ENCODE measurements around the gene ZNF789. TPM values are rescaled to one million over a fixed set of nuclear protein-coding genes. Genes with fewer than 3 reads are reported as not detected.

The ZNF789 gene
- total and polyA plus RNA-seq, 2 donors (not counting 3 experiments of a cell fraction or from before 2014, with no cell fraction given), result 11.6 to 21.6 TPM

- H3K4me1 ChIP-seq (ENCODE audit: control insufficient read depth, extremely low read depth, insufficient read depth, low read length), result peaks cover 9% of the 10 kb centered on the region
- no peak for DNase-seq (ENCODE audit: low read depth, low spot score)
- peaks cover 72% of the 10 kb centered on the region for H3K79me2 ChIP-seq (ENCODE audit: control insufficient read depth, insufficient read depth, low read length)
- no peaks in the 10 kb centered on the region for H3K9me3 ChIP-seq (replicated peaks; ENCODE audit: control insufficient read depth, insufficient read depth, low read length)
- FAIRE-seq, result no peak
- H3K27ac ChIP-seq (ENCODE audit: insufficient read depth, low read depth, low read length), result no peak overlapping the region
- POLR2A ChIA-PET, result no interaction called here
- no peaks in the 10 kb centered on the region for H3K9me1 ChIP-seq (replicated peaks; ENCODE audit: control insufficient read depth, extremely low read depth, insufficient read depth, low read length)
- H3K9ac ChIP-seq (replicated peaks; ENCODE audit: extremely low read depth, insufficient read depth, low read length), result no peak overlapping the region
- BruUV-seq (replicated peaks), result no TSS peak
- intact Hi-C loops (cut with micrococcal nuclease) (no loop called here), dilution Hi-C loops (cut with MboI; ENCODE audit: extremely low pct_ligation_motif_present, low sequenced_read_pairs) (no loop called here)
- no peaks in the 10 kb centered on the region for H3K27me3 ChIP-seq (ENCODE audit: control insufficient read depth in 2 of 2, insufficient read depth in 2 of 2, low read length in 2 of 2)
- H3K4me2 ChIP-seq (ENCODE audit: insufficient read depth, low read length), result no peak overlapping the region
- TF ChIP-seq CTCF (IDR thresholded peaks at IDR 0.05; ENCODE audit: extremely low read depth in 1 of 2, insufficient read depth in 1 of 2, low read depth in 1 of 2, low read length in 2 of 2) (no peak), POLR2AphosphoS5 (IDR thresholded peaks at IDR 0.05; ENCODE audit: insufficient read depth, low read depth, low read length) (no peak), JUN (IDR thresholded peaks at IDR 0.05; ENCODE audit: borderline replicate concordance, insufficient read depth, insufficient read length, low read depth) (no peak), FOS (IDR thresholded peaks at IDR 0.05; ENCODE audit: borderline replicate concordance, insufficient read depth, low read length) (no peak), GATA2 (IDR thresholded peaks at IDR 0.05; ENCODE audit: insufficient read depth, insufficient read length, low read depth, low read length) (no peak), EZH2 (IDR thresholded peaks at IDR 0.05; ENCODE audit: borderline replicate concordance, low read depth, low read length, severe bottlenecking) (no peak), MYC (IDR thresholded peaks at IDR 0.05; ENCODE audit: low read depth, low read length) (no peak), MAX (IDR thresholded peaks at IDR 0.05; ENCODE audit: insufficient read depth, insufficient read length) (no peak), POLR2A (IDR thresholded peaks at IDR 0.05; ENCODE audit: low read depth, low read length) (no peak)
- peaks cover 3 to 36% of the 10 kb centered on the region in 2 experiments for H3K36me3 ChIP-seq (ENCODE audit: control insufficient read depth in 2 of 2, extremely low read depth in 1 of 2, insufficient read depth in 2 of 2, low read length in 2 of 2)
- CTCF ChIA-PET, result interaction anchor here (1.1 to 2.3 kb wide), 2 partner anchors 14 to 156 kb away, joined by 4 to 8 read pairs; partner anchors contain the start of gene ZSCAN25
- no peak overlapping the region for H3K4me3 ChIP-seq (replicated peaks in 1 of 3; ENCODE audit: insufficient read depth in 1 of 3, low read depth in 1 of 3, low read length in 3 of 3)
- H2AFZ ChIP-seq (ENCODE audit: low read depth, low read length), result no peak overlapping the region
- H4K20me1 ChIP-seq (replicated peaks; ENCODE audit: control insufficient read depth, extremely low read depth, insufficient read depth, low read length), result no peaks in the 10 kb centered on the region
Measured at GRCh38 chr7:99460651-99461050, 12.0 kb upstream of the ZNF789 start.
